HG03469 (cell line): ENCODE data around the gene SEPSECS.
"Not testable (repeated sequence)": the region's sequence is repeated elsewhere in the genome, so short reads cannot be mapped to it uniquely, and the experiment has no call there.

Source experiments
- ATAC-seq: cut with Tn5 transposase; IDR thresholded peaks from one replicate; pipeline ENCODE4 v1.9.1; 2021; ENCODE audit warnings: mild to moderate bottlenecking, moderate library complexity, moderate number of reproducible peaks; ENCODE audit not compliant: unreplicated experiment

SEPSECS gene

DNA sequence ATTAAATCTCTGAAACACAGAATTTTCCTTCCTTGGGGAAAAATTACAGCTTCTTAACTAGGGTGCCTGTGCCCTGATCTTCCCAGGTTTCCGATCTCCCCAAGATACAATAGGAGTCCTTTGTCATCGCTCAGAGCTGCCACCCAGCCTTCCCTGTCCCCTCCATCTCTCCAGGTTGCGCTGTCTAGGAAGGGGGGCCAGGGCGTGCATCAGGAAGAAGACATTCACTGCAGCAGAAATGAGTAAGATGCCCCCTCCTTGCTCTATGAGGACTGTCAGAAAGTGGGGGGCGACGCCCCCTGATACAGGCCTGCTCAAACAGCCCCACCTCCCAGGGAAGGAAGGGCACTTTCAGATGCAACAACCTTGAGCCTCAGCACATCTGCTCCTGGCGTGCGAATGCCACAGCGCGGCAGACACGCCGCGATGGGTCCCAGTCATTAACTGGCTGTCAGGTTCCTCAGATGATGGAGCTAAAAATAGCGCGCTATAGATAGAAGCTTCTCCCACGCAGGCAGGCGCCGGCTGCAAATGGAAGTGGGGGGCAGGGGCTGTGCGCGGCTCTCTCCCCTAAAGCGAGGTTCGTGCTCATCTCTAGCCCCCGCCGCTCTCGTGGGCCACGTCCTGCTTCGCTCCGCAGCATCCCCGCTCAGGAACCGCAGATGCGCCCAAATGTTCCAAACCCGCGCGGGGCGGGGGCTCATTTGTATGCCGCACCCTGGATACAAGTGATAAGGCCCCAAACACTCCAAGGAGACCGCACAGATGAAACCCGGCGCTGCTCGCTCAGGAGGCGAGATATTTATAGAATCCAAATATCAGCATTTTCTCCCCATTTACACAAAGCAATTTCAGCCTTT lies 71.9 kb downstream of the SEPSECS start:
- peak; percentile 55 for ATAC-seq

GRCh38 chr4:25085671-25086070 lies 74.6 kb downstream of the SEPSECS start:
- ATAC-seq = no peak

DNA sequence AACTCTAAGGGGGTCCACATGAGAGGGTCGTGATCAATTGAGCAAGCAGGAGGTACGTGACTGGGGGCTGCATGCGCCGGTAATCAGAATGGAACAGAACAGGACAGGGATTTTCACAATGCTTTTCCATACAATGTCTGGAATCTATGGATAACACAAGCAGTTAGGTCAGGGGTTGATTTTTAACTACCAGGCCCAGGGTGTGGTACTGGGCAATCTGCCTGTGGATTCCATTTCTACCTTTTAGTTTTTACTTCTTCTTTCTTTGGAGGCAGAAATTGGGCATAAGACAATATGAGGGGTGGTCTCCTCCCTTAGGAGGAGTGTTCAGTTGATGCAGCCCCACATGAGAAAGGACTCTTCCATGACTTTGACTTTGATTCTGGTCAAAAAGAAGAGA lies 76.8 kb downstream of the SEPSECS start:
- ATAC-seq = not testable (repeated sequence)

- no peak for ATAC-seq
These were observed 78.3 kb downstream of the SEPSECS start for GRCh38 chr4:25081866-25082471.

GRCh38 chr4:25080571-25080970 lies 79.7 kb downstream of the SEPSECS start:
- ATAC-seq = no peak

GRCh38 chr4:25078523-25078922 lies 81.7 kb downstream of the SEPSECS start:
- ATAC-seq = no peak

GRCh38 chr4:25076625-25077398 lies 83.4 kb downstream of the SEPSECS start:
- ATAC-seq = no peak

DNA sequence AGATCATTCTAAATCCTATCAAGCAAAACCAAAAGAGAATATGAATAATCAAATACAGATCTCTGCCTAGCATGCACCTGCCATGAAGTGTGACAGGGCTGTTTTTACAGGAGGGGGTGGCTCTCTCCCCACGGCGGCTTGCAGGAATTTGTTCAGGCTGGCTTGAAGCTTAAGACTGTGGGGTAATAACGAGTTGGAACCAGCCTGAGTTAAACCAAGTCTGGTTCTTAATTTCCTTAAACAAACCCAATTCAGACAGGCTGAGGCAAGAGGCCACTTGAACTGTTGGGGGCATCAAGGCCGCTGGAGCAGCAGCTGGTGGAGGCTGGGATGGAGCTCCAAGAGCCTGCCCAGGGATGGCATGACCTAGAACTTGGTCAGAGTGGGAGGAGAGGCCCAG lies 84.4 kb downstream of the SEPSECS start:
- no peak for ATAC-seq

GRCh38 chr4:25075129-25075528 lies 85.1 kb downstream of the SEPSECS start:
- no peak for ATAC-seq

- ATAC-seq = no peak
These were observed 89.7 kb downstream of the SEPSECS start for GRCh38 chr4:25070545-25070944.
